ENCODE data around the gene LRBA.

- TF ChIP-seq POLR2AphosphoS5 (IDR thresholded peaks at IDR 0.05; ENCODE audit: low read depth, low read length) (no peak), POLR2A (IDR thresholded peaks at IDR 0.05; ENCODE audit: low read depth, low read length) (no peak), TAF1 (IDR thresholded peaks at IDR 0.05; ENCODE audit: low read depth, low read length) (no peak)
Measured at GRCh38 chr4:150896497-150896896, 118.6 kb downstream of the LRBA start.

Measured in GM12891 (cell line).